ENCODE data around the gene PLXNA4. TPM values are rescaled to one million over a fixed set of nuclear protein-coding genes. Genes with fewer than 3 reads are reported as not detected.

PLXNA4 gene
- total RNA-seq, 1 donor from 2014 or later: 10.6 TPM

GRCh38 chr7:132564849-132565248, 11.4 kb downstream of the PLXNA4 start:
- intact Hi-C loops (cut with micrococcal nuclease): loop anchor here (5.0 kb wide), 1 partner anchor 43 kb away; no protein-coding TSS in a partner anchor

- intact Hi-C loops (cut with micrococcal nuclease): no loop called here
These were observed 12.2 kb downstream of the PLXNA4 start for GRCh38 chr7:132564090-132564489.

GRCh38 chr7:132562690-132563089, 13.6 kb downstream of the PLXNA4 start:
- intact Hi-C loops (cut with micrococcal nuclease): no loop called here

GRCh38 chr7:132561763-132562162, 14.5 kb downstream of the PLXNA4 start:
- intact Hi-C loops (cut with micrococcal nuclease): no loop called here

GRCh38 chr7:132560825-132561529, 15.3 kb downstream of the PLXNA4 start:
- intact Hi-C loops (cut with micrococcal nuclease): no loop called here

- intact Hi-C loops (cut with micrococcal nuclease): no loop called here
These were observed 16.2 kb downstream of the PLXNA4 start for GRCh38 chr7:132560105-132560504.

GRCh38 chr7:132558815-132559214, 17.5 kb downstream of the PLXNA4 start:
- intact Hi-C loops (cut with micrococcal nuclease): no loop called here

GRCh38 chr7:132557489-132558044, 18.7 kb downstream of the PLXNA4 start:
- intact Hi-C loops (cut with micrococcal nuclease): no loop called here

- intact Hi-C loops (cut with micrococcal nuclease): no loop called here
These were observed 21.8 kb downstream of the PLXNA4 start for GRCh38 chr7:132554446-132554845.

- intact Hi-C loops (cut with micrococcal nuclease): no loop called here
These were observed 23.2 kb downstream of the PLXNA4 start for GRCh38 chr7:132553031-132553430.

- intact Hi-C loops (cut with micrococcal nuclease): no loop called here
These were observed 24.4 kb downstream of the PLXNA4 start for GRCh38 chr7:132551886-132552285.

GRCh38 chr7:132551439-132551838, 24.8 kb downstream of the PLXNA4 start:
- intact Hi-C loops (cut with micrococcal nuclease): no loop called here

- intact Hi-C loops (cut with micrococcal nuclease): no loop called here
These were observed 27.7 kb downstream of the PLXNA4 start for GRCh38 chr7:132548489-132549078.

GRCh38 chr7:132547821-132548220, 28.4 kb downstream of the PLXNA4 start:
- intact Hi-C loops (cut with micrococcal nuclease): no loop called here

- intact Hi-C loops (cut with micrococcal nuclease): no loop called here
These were observed 29.7 kb downstream of the PLXNA4 start for GRCh38 chr7:132546366-132547127.

GRCh38 chr7:132545756-132546155, 30.5 kb downstream of the PLXNA4 start:
- intact Hi-C loops (cut with micrococcal nuclease): no loop called here

- intact Hi-C loops (cut with micrococcal nuclease): no loop called here
These were observed 31.3 kb downstream of the PLXNA4 start for GRCh38 chr7:132544999-132545398.

GRCh38 chr7:132544025-132544424, 32.2 kb downstream of the PLXNA4 start:
- intact Hi-C loops (cut with micrococcal nuclease): no loop called here

GRCh38 chr7:132542895-132543294, 33.4 kb downstream of the PLXNA4 start:
- intact Hi-C loops (cut with micrococcal nuclease): no loop called here

- intact Hi-C loops (cut with micrococcal nuclease): no loop called here
These were observed 34.6 kb downstream of the PLXNA4 start for GRCh38 chr7:132541656-132542055.

GRCh38 chr7:132537456-132538145, 38.7 kb downstream of the PLXNA4 start:
- intact Hi-C loops (cut with micrococcal nuclease): no loop called here

Data from T-helper 2 cell treated with Interferon-gamma antibody and Interleukin-4, amounts not matched to agents 100 ng/mL and 5 ng/mL, for 36 hours (primary cell).